DMS153 treated with DMSO at 0.1 percent for 48 hours (cell line): Measurements from ENCODE around the gene HSP90AB1.
"Not testable (repeated sequence)": the region's sequence is repeated elsewhere in the genome, so short reads cannot be mapped to it uniquely, and the experiment has no call there.

Experiments used
- DNase-seq: peaks from one replicate; lab custom pipeline; 2025; ENCODE audit not compliant: unreplicated experiment; lab: John Stamatoyannopoulos, UW

HSP90AB1 gene

GRCh38 chr6:44222486-44223318 is 24.2 kb upstream of the HSP90AB1 start:
- peak; percentile 29 for DNase-seq

- peak; percentile 65 for DNase-seq
Observed at GRCh38 chr6:44223319-44224028, 23.4 kb upstream of the HSP90AB1 start, which contains the start of gene SLC29A1. Gene SLC29A1, plus strand, starts transcription at chr6:44223595. Its CDS starts 3,719 bp downstream, at chr6:44227314.

- DNase-seq: no peak
Observed at GRCh38 chr6:44224029-44224964, 22.6 kb upstream of the HSP90AB1 start.

GRCh38 chr6:44224965-44225305 is 22.0 kb upstream of the HSP90AB1 start:
- DNase-seq: no peak

- DNase-seq: no peak
Observed at GRCh38 chr6:44225579-44226325, 21.1 kb upstream of the HSP90AB1 start.

- no peak for DNase-seq
Observed at GRCh38 chr6:44226368-44227147, 20.3 kb upstream of the HSP90AB1 start.

GRCh38 chr6:44227148-44227793 is 19.6 kb upstream of the HSP90AB1 start:
- no peak for DNase-seq

GRCh38 chr6:44228031-44228430 is 18.9 kb upstream of the HSP90AB1 start:
- DNase-seq: no peak

GRCh38 chr6:44228433-44228832 is 18.5 kb upstream of the HSP90AB1 start:
- no peak for DNase-seq

- no peak for DNase-seq
Observed at GRCh38 chr6:44228836-44229235, 18.1 kb upstream of the HSP90AB1 start.

GRCh38 chr6:44229376-44230033 is 17.4 kb upstream of the HSP90AB1 start:
- DNase-seq: no peak

GRCh38 chr6:44230034-44230675 is 16.7 kb upstream of the HSP90AB1 start:
- no peak for DNase-seq

GRCh38 chr6:44231426-44231825 is 15.5 kb upstream of the HSP90AB1 start:
- DNase-seq: not testable (repeated sequence)

- DNase-seq: no peak
Observed at GRCh38 chr6:44232676-44233566, 14.0 kb upstream of the HSP90AB1 start.

GRCh38 chr6:44233567-44234100 is 13.3 kb upstream of the HSP90AB1 start:
- no peak for DNase-seq

- DNase-seq: no peak
Observed at GRCh38 chr6:44234101-44235025, 12.5 kb upstream of the HSP90AB1 start.
